Measurements from ENCODE around the gene TTLL4. TPM values are rescaled to one million over a fixed set of nuclear protein-coding genes. Genes with fewer than 3 reads are reported as not detected.
A peak's percentile ranks its signal among the peaks of the same experiment; 100 is the strongest.

TTLL4 gene
- total RNA-seq, 3 donors from 2014 or later: 8.3 to 34.7 (median 29.0) TPM

GRCh38 chr2:218736531-218736930 lies 25.9 kb downstream of the TTLL4 start:
- intact Hi-C loops (cut with DNase I; ENCODE audit: low total_unique reads): no loop called here
- H3K4me1 ChIP-seq: peaks cover 3 to 10% of the 10 kb centered on the region in 2 donors

GRCh38 chr2:218743068-218743467 lies 32.4 kb downstream of the TTLL4 start:
- Histone ChIP-seq H3K9me3 (no peaks in the 10 kb centered on the region), H3K36me3 (no peaks in the 10 kb centered on the region), H3K4me1 (no peaks in the 10 kb centered on the region), H3K27ac (no peak overlapping the region), H3K27me3 (no peaks in the 10 kb centered on the region), H3K4me3 (no peak overlapping the region)
- TF ChIP-seq POLR2AphosphoS5 (IDR thresholded peaks at IDR 0.05) (no peak), POLR2A (IDR thresholded peaks at IDR 0.05) (no peak), CTCF (IDR thresholded peaks at IDR 0.05) (no peak)
- DNase-seq (ENCODE audit: low spot score in 2 of 2): no peak
- intact Hi-C loops (cut with DNase I; ENCODE audit: low total_unique reads): loop anchor here (1.0 kb wide), 1 partner anchor 32 kb away; no protein-coding TSS in a partner anchor

More at GRCh38 chr2:218736531-218736930, 25.9 kb downstream of the TTLL4 start:
- H3K27ac ChIP-seq: peak overlapping the region in 1 of 2 donors; percentile 54
- no peak for DNase-seq (ENCODE audit: low spot score in 2 of 2)
- peaks cover 4% of the 10 kb centered on the region for H3K36me3 ChIP-seq
- no peaks in the 10 kb centered on the region for H3K27me3 ChIP-seq
- H3K9me3 ChIP-seq: no peaks in the 10 kb centered on the region
- TF ChIP-seq POLR2A (IDR thresholded peaks at IDR 0.05): no peak
- H3K4me3 ChIP-seq: no peak overlapping the region

- TF ChIP-seq CTCF (IDR thresholded peaks at IDR 0.05) (no peak), POLR2AphosphoS5 (IDR thresholded peaks at IDR 0.05) (no peak), POLR2A (IDR thresholded peaks at IDR 0.05) (no peak)
- peak overlapping the region; percentile 88 to 95 for H3K27ac ChIP-seq
- H3K4me3 ChIP-seq: no peak overlapping the region
- H3K27me3 ChIP-seq: no peaks in the 10 kb centered on the region
- no peak for DNase-seq (ENCODE audit: low spot score in 2 of 2)
- intact Hi-C loops (cut with DNase I; ENCODE audit: low total_unique reads): no loop called here
- H3K4me1 ChIP-seq: no peaks in the 10 kb centered on the region
- H3K9me3 ChIP-seq: no peaks in the 10 kb centered on the region
- H3K36me3 ChIP-seq: no peaks in the 10 kb centered on the region
Measured at GRCh38 chr2:218744615-218745014, 34.0 kb downstream of the TTLL4 start.

GRCh38 chr2:218745160-218745558 lies 34.5 kb downstream of the TTLL4 start:
- H3K27me3 ChIP-seq: no peaks in the 10 kb centered on the region
- no peaks in the 10 kb centered on the region for H3K9me3 ChIP-seq
- TF ChIP-seq CTCF (IDR thresholded peaks at IDR 0.05) (no peak), POLR2A (IDR thresholded peaks at IDR 0.05) (no peak), POLR2AphosphoS5 (IDR thresholded peaks at IDR 0.05) (peak in 1 of 3 donors; percentile 5)
- H3K4me3 ChIP-seq: no peak overlapping the region
- intact Hi-C loops (cut with DNase I; ENCODE audit: low total_unique reads): no loop called here
- DNase-seq (ENCODE audit: low spot score in 2 of 2): peak in 1 of 2 donors; percentile 55
- H3K4me1 ChIP-seq: no peaks in the 10 kb centered on the region
- H3K36me3 ChIP-seq: no peaks in the 10 kb centered on the region
- peak overlapping the region; percentile 88 to 95 for H3K27ac ChIP-seq

- H3K27me3 ChIP-seq: no peaks in the 10 kb centered on the region
- H3K36me3 ChIP-seq: no peaks in the 10 kb centered on the region
- intact Hi-C loops (cut with DNase I; ENCODE audit: low total_unique reads): no loop called here
- no peaks in the 10 kb centered on the region for H3K4me1 ChIP-seq
- peak overlapping the region; percentile 88 to 95 for H3K27ac ChIP-seq
- no peaks in the 10 kb centered on the region for H3K9me3 ChIP-seq
- no peak for TF ChIP-seq CTCF (IDR thresholded peaks at IDR 0.05)
- TF ChIP-seq POLR2AphosphoS5 (IDR thresholded peaks at IDR 0.05): peak in 1 of 3 donors; percentile 45
- peak; percentile 87 to 94 for DNase-seq (ENCODE audit: low spot score in 2 of 2)
- no peak overlapping the region for H3K4me3 ChIP-seq
Measured at GRCh38 chr2:218745559-218746469, 35.2 kb downstream of the TTLL4 start.

All from breast epithelium (tissue), 4 donors.